ENCODE results near the gene ZNF540.
"Not testable (repeated sequence)": the region's sequence is repeated elsewhere in the genome, so short reads cannot be mapped to it uniquely, and the experiment has no call there.

Gene ZNF540
- total RNA-seq = 13.1 to 20.1 reads per million in 2 donors

DNA sequence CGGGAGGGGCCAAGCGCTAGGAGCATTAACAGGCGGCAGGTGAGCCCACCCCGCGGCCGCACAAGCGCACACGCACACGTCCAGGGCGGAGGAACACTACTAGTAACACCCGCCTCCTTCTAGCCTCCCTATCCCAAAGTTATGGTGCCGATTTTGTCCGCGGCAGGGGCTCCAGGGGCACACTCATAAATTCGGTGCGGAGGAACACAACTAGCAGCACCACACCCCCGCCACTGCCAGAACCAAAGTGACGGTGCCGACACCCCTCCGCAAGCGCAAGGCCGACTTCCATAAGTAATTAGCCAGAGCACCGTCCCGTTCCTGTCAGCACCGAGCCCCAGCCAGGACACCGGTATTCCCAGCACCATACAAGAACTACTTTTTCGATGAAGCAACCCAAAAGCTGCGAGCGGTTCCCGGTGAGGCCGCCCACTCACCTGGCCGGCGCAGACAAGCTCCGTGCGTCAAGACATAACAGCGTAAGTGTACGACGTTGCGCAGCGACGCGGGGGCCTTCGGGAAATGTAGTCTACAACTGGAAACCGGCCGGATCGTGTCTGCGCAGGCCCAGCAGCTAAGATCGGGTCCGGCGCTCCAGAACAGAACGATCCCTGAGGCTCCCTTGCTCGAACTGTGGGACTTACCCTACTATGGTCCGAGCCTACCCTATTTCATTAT is at the start of gene ZNF540, which contains the start of gene ZNF571:
ZNF540 (plus strand) TSS at position 573 of the 678 bp plus-strand sequence. CDS start 3,572 bp downstream, outside the sequence.
ZNF571 (minus strand) TSS at position 489 of the 678 bp plus-strand sequence. CDS start 8,116 bp downstream, outside the sequence.
- peak; percentile 72 to 96 (median 88) for DNase-seq

DNA sequence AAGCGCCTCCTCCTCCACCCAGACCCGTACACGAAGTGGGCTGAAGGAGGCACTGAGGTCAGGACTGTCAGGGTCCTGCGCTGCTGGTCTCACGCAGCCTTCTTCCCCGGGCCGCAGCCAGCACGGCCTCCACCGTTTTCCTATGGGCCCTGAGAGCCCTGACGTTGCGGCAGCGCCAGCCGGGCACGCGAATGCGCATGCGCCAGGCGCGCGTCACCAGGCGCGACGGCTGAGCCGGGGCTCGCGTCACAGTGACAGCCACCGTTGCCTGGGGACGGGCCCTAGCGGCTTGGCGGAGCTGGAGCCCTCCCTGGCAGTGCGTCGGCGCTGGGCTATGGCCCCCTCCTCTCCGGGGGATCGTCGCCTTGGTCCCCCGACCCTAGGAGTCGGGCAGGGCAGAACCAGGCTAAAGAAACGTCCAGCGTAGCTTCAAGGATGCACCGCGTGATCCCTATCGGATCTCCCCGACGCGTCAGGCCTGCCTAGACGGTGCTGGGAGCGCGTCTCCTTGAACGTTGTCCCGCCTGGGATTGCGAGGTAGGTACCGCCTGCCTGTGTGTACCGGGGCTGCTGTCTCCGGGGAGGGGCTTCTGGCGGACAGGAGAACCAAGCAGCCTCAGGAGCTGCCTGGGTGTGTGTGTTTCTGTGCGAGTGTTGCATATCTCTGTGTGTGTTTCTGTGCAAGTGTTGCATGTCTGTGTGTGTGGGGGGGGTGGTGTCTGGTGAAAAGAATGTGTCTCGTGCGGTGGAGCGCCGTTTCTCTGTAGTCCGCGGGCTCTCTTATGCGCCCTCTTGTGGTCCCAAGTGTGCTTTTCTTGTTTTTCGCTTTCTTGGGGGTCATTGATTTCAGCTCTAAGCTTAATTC is 43.3 kb upstream of the ZNF540 start:
- peak; percentile 21 to 85 (median 30) for DNase-seq

DNA sequence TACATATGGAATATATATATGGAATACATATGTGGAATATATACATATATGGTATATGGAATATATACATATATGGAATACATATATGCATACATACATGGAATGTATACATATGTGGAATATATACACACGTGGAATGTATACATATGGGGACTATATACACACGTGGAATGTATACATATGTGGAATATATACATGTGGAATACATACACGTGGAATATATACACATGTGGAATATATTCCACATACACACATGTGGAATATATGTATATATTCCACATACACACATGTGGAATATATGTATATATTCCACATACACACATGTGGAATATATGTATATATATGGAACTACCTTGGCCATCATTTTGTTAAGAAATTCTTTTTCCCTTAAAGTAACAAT is 31.2 kb upstream of the ZNF540 start:
- no peak for DNase-seq

DNA sequence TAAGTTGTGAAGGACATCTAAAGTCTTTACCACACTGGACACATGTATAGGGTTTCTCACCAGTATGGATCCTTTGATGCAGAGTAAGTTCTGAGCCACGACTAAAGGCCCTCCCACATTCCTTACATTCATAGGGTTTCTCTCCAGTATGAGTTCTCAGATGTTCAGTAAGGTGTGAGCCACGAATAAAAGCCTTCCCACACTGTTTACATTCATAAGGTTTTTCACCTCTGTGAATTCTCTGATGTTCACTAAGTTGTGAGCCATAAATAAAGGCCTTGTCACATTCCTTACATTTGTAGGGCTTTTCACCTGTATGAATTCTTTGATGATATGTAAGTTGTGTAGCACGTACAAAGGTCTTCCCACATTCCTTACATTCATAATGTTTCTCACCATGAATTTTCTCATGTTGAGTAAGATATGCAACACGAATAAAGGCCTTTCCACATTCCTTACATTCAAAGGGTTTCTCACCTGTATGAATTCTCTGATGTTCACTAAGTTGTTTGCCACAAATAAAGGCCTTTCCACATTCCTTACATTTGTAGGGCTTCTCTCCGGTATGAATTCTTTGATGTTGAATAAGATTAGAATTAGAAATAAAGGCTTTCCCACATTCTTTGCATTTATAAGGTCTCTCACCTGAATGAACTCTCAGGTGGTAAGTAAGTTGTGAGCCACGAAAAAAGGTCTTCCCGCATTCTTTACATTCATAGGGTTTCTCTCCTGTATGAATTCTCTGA is 29.9 kb upstream of the ZNF540 start:
- no peak for DNase-seq

DNA sequence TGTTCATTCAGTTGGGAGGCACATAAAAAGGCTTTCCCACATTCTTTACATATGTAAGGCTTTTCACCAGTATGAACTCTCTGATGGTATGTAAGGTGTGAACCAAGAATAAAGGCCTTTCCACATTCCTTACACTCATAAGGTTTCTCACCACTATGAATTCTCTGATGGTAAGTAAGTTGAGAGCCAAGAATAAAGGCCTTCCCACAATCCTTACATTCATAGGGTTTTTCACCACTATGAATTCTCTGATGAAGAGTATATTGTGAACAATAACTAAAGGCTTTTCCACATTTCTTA is 29.4 kb upstream of the ZNF540 start:
- DNase-seq = no peak

DNA sequence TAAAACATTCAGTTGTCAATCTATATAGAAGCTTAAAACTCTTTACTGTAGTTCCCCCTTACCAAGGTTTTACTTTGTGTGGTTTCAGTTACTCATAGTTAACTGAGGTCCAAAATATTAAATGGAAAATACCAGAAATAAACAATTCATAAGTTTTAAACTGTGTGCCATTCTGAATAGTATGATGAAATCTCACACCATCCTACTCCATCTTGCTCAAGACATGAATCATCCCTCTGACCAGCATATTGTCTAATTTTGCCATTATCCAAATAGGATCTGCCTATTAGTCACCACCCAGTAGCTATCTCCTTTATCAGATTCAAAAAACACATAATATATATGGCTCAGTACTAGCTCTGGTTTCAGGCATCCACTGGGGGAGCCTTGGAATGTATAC is 22.5 kb upstream of the ZNF540 start:
- no peak for DNase-seq

DNA sequence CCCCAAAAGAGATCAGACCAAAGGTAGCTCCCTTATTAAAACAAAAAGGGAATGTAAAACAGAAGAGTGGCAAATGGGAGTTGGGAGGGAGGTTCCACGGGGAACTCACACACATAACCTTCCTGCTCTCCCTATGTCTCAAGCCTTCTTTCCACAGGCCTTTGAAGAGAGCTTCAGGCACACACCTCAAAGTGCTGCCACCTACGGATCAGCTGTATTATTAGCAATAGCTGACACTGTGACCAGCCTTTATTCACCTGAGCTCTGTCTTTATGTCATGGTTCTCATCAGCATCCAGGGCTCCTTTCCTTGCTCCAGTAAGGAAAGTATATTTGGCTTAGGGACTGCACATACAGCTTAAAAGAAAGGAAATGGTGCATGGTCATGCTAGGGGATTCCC is 11.3 kb upstream of the ZNF540 start:
- no peak for DNase-seq

DNA sequence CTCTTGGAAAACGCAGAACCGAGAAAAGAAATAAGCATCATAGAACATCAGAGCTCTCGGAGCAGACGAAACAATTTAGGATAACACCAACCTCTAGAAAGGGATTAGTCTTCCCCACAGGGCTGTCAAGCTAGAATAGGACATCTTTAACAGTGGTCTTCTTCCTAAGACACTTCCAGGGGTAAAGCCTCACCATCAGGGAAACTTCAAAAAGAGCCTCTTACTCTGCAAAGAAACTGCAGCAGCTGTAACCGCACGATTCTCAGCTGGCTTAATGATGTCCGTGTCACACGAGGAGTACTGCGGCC is 726 bp upstream of the ZNF540 start:
- no peak for DNase-seq

DNA sequence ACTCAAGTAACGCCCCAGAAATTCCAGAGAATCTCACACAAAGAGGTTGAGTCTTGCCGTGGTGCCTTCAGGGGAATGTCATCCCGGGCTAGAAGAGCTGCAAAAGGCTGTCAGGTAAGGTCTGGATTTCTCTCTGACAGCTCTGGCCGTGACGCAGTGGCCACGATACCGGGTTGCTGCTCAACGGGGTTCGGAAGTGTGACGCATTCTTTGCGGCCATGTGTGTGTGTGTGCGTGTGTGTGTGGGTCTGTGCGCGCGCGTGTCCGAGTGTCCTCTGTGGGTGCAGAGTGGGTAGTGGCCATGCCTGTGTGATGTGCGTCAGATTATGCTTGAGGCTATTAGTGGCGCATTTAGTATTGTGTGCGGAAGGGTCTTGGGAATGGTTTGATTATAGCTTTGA is 306 bp downstream of the ZNF540 start:
- DNase-seq = peak; percentile 26 to 71 (median 56)

DNA sequence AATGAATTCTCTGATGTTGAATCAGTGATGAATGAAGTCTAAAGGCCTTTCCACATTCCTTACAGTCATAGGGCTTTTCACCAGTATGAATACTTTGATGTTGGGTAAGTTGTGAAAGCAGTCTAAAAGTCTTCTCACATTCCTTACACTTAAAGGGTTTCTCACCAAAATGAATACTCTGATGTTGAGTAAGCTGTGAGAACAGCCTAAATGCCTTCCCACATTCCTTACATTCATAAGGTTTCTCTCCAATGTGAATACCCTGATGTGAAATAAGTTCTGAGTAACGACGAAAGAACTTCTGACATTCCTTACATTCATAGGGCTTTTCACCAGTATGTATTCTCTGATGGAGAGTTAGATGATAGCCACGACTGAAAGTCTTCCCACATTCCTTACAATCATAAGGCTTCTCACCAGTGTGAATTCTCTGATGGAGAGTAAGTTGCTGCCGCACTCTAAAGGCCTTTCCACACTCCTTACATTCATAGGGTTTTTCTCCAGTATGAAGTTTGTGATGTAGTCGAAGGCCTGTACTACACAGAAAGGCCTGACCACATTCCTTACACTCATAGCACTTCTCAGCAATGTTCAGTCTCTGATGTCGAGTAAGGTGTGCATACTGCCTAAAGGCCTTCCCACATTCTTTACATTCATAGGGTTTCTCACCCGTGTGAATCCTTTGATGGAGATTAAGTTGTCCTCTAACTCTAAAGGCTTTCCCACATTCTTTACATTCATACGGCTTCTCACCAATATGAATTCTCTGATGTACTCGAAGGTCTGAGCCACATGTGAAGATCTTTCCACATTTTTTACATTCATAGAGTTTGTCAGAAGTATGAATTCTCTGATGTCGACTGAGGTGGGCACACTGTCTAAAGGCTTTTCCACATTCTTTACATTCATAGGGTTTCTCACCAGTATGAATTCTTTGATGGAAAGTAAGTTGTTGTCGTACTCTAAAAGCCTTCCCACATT is 40.7 kb downstream of the ZNF540 start:
- DNase-seq = peak in 1 of 5 experiments; percentile 5

DNA sequence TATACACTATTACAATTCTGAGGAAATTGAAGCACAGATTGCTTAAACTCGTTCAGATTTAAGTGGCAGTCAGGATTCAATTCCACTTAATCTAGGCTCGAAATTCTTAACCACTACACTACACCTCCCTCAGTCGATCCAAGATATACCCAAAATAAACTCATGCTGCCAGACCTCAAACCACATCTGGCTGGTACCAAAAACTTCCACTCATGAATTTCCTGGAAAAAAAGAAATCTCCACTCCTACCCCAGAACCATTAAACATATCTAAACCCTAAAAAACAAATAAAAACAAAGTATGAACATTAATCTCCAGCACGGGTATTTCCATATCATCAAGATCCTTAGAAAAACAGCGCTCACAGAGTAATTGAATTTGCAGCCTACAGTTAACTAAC is 59.4 kb downstream of the ZNF540 start:
- no peak for DNase-seq

DNA sequence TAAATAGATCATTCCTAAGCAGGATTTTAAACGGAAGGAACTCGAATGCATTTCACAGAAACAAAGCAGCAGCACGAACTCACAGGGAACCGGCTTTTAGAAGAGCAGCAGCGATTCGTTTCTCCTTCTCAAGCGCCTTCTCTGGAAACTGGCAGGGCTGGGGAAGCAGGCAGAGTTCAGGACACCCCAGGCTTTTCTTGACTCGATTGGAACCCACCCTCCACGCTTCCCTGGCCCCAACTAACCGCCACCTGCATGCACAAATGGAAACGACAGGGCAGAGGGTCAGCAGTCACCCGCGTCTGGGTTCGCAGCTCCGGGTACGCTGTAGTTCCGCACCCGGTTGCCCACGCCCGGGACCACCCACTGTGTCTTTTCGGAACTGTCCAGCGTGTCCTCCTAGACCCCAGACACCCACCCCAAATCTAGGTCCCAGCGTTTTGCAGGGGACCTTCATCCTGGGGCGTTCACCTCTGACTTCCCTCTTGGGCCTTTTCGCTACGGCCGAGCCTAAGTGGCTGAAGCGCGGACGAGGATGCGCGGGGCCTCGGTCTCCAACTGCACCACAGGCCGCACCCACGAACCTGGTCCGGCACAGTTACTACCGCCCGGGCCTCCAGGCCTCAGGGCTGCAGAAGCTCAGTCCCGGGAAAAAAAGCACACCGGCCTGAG is 60.1 kb downstream of the ZNF540 start:
- DNase-seq = peak in 2 of 5 experiments; percentile 8 to 55

DNA sequence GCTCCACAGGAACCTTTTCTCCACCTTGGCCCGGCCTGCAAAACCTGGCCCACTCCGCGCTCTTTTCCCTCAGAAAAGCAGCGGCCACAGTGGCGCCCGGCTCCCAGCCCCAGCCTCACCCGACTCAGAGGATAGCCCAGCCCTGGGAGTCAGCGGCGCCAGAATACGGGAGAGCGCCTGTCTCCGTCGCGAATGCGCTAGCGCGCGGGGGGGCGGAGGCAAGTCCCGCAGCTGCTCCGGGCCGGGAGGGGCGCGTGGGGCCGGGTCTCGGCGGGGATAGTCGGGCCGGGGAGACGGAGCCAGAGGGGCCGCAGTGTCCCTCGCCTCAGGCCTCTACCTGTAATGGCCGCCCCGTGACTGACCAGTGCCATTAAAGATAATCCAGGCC is 60.6 kb downstream of the ZNF540 start, which contains the start of gene ZFP30:
ZFP30 (minus strand) TSS at position 165 of the 388 bp plus-strand sequence. CDS start 7,643 bp downstream, outside the sequence.
- DNase-seq = peak; percentile 55 to 78 (median 72)

DNA sequence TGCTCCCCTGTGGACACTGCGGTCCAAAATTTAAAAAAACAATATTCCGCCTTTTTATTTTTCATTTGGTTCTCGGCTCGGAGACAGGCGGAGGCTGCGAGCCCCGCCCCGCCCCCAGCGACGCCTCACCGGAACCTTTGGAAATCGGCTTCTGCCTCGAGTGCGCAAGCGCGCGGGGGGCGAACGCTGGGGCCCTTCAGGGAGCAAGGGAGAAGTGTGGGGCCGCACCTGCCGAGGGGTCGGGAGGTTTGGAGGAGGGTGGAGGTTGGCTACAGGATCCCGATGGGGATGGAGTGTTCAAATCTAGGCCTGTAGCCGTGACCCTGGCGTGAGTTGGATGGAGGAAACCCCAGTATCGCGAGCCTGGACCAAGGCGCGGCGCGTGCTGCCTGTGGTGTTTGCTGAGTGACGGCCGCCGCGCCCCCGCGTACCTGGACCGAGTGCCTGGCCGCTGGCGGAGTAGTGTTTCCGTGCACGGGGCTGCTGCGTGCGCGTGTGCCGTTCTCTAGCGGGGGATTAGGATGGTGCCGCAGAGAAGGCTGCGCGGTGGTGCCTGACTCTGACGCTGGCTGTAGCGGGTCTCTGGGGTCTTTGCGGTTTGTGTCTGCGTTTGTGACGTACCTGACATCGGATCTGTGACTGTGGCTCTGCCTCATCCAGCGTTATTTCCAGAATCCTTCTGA is 61.2 kb downstream of the ZNF540 start:
- peak; percentile 62 to 88 (median 76) for DNase-seq

DNA sequence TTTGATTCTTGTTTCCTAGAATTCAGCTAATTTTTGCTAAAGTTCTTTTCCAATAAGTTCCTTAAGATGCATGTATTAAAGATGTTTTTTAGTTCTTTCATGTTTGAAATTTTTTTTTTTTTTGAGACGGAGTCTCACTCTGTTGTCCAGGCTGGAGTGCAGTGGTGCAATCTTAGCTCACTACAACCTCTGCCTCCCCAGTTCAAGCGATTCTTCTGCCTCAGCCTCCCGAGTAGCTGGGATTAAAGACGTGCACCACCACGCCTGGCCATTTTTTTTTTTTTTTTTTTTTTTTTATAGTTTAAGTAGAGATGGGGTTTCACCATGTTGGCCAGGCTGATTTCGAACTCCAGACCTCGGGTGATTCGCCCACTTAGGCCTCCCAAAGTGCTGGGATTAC is 62.5 kb downstream of the ZNF540 start:
- not testable (repeated sequence) for DNase-seq

Measured in T-helper 2 cell (primary cell).